H9 (cell line): ENCODE data around the gene LBHD2. TPM values are rescaled to one million over a fixed set of nuclear protein-coding genes. Genes with fewer than 3 reads are reported as not detected.

ENCODE experiments used
- DNase-seq: peaks from one replicate; pipeline ENCODE4 v3.0.0-alpha.2; 2017
- H2AFZ ChIP-seq: one replicate; pipeline ENCODE4 v1.6.1; 2013; ENCODE audit warnings: mild to moderate bottlenecking, low read length, control low read depth, moderate library complexity
- H2AK5ac ChIP-seq: 2 replicates; pipeline ENCODE4 v1.6.1; 2013; ENCODE audit warnings: low read length, control low read depth, mixed read lengths; ENCODE audit not compliant: insufficient read length
- H2BK120ac ChIP-seq: one replicate; pipeline ENCODE4 v1.6.1; 2013; ENCODE audit warnings: low read depth, mild to moderate bottlenecking, low read length, control low read depth, inconsistent platforms; ENCODE audit not compliant: poor library complexity, severe bottlenecking
- H2BK12ac ChIP-seq: 2 replicates; pipeline ENCODE4 v1.6.1; 2013; ENCODE audit warnings: low read length, control low read depth, mixed read lengths, low read depth; ENCODE audit not compliant: insufficient read length
- H2BK15ac ChIP-seq: 2 replicates; pipeline ENCODE4 v1.6.1; 2013; ENCODE audit warnings: low read depth, low read length, control low read depth
- H2BK20ac ChIP-seq: one replicate; pipeline ENCODE4 v1.6.1; 2013; ENCODE audit warnings: low read depth, mild to moderate bottlenecking, low read length, control low read depth, inconsistent platforms; ENCODE audit not compliant: poor library complexity, severe bottlenecking
- H2BK5ac ChIP-seq: 2 replicates; pipeline ENCODE4 v1.6.1; 2013; ENCODE audit warnings: low read length, control low read depth, mixed read lengths; ENCODE audit not compliant: insufficient read length
- H3K14ac ChIP-seq: 2 replicates; pipeline ENCODE4 v1.6.1; 2013; ENCODE audit warnings: low read length, control low read depth; ENCODE audit not compliant: insufficient read depth
- H3K18ac ChIP-seq: 2 replicates; pipeline ENCODE4 v1.6.1; 2013; ENCODE audit warnings: low read depth, mild to moderate bottlenecking, mixed read lengths, low read length, control low read depth; ENCODE audit not compliant: insufficient read length
- H3K23ac ChIP-seq: 2 replicates; pipeline ENCODE4 v1.6.1; 2013; ENCODE audit warnings: low read length, control low read depth, mixed read lengths, low read depth; ENCODE audit not compliant: insufficient read length
- H3K23me2 ChIP-seq: 2 replicates; pipeline ENCODE4 v1.6.1; 2013; ENCODE audit warnings: low read depth, mild to moderate bottlenecking, mixed read lengths, low read length, control low read depth; ENCODE audit not compliant: insufficient read length, poor library complexity, severe bottlenecking
- H3K27ac ChIP-seq: 2 replicates; pipeline ENCODE4 v1.5.1; 2013; ENCODE audit warnings: low read length, control low read depth, mixed read lengths, low read depth; ENCODE audit not compliant: insufficient read length
- H3K27me3 ChIP-seq: 2 replicates; pipeline ENCODE4 v1.6.1; 2013; ENCODE audit warnings: low read length, control low read depth, inconsistent platforms; ENCODE audit not compliant: insufficient read depth
- H3K4ac ChIP-seq: 2 replicates; pipeline ENCODE4 v1.6.1; 2013; ENCODE audit warnings: low read depth, mild to moderate bottlenecking, control low read depth, inconsistent platforms, low read length, moderate library complexity
- H3K4me1 ChIP-seq: 2 replicates; pipeline ENCODE4 v1.6.1; 2013; ENCODE audit warnings: low read length, control low read depth, inconsistent platforms; ENCODE audit not compliant: insufficient read depth
- H3K4me2 ChIP-seq: 2 replicates; pipeline ENCODE4 v1.6.1; 2013; ENCODE audit warnings: low read length, control low read depth, mixed read lengths; ENCODE audit not compliant: insufficient read length, insufficient read depth
- H3K56ac ChIP-seq: 2 replicates; pipeline ENCODE4 v1.6.1; 2013; ENCODE audit warnings: low read depth, mild to moderate bottlenecking, mixed read lengths, low read length, control low read depth; ENCODE audit not compliant: insufficient read length
- H3K79me1 ChIP-seq: 2 replicates; pipeline ENCODE4 v1.6.1; 2013; ENCODE audit warnings: low read depth, mild to moderate bottlenecking, moderate library complexity, low read length, control low read depth, inconsistent platforms; ENCODE audit not compliant: insufficient read depth, poor library complexity, severe bottlenecking
- H3K79me2 ChIP-seq: 2 replicates; pipeline ENCODE4 v1.6.1; 2013; ENCODE audit warnings: low read length, control low read depth, inconsistent platforms; ENCODE audit not compliant: insufficient read depth
- H3K9ac ChIP-seq: 2 replicates; pipeline ENCODE4 v1.6.1; 2013; ENCODE audit warnings: low read length, control low read depth, mixed read lengths; ENCODE audit not compliant: insufficient read length; ENCODE audit errors: extremely low read depth
- H3K9me3 ChIP-seq: one replicate; pipeline ENCODE4 v1.6.1; 2013; ENCODE audit warnings: low read depth, low read length, inconsistent platforms; ENCODE audit not compliant: control insufficient read depth
- H3T11ph ChIP-seq: one replicate; pipeline ENCODE4 v1.6.1; 2013; ENCODE audit warnings: mild to moderate bottlenecking, low read length, control low read depth, inconsistent platforms
- H4K20me1 ChIP-seq: one replicate; pipeline ENCODE4 v1.6.1; 2013; ENCODE audit not compliant: control insufficient read depth, insufficient read length, insufficient read depth
- H4K5ac ChIP-seq: 2 replicates; pipeline ENCODE4 v1.6.1; 2013; ENCODE audit warnings: low read depth, mild to moderate bottlenecking, mixed read lengths, low read length, control low read depth; ENCODE audit not compliant: insufficient read length
- H4K8ac ChIP-seq: replicated peaks from 2 replicates; pipeline ENCODE4 v1.6.1; 2013; ENCODE audit warnings: low read length, control low read depth, mixed read lengths, low read depth; ENCODE audit not compliant: insufficient read length
- H4K91ac ChIP-seq: 2 replicates; pipeline ENCODE4 v1.6.1; 2013; ENCODE audit warnings: low read depth, mild to moderate bottlenecking, moderate library complexity, mixed read lengths, low read length, control low read depth; ENCODE audit not compliant: insufficient read length
- H3K27ac Mint-ChIP-seq, 3 experiments: 2 replicates in 2 of 3; 3 replicates in 1 of 3; pipeline ENCODE4 v1.8.0; 2020 to 2021; ENCODE audit warnings: mixed read lengths in 3 of 3, mild to moderate bottlenecking in 1 of 3, moderate library complexity in 1 of 3
- H3K27me3 Mint-ChIP-seq: 2 replicates; pipeline ENCODE4 v1.8.0; 2021; ENCODE audit warnings: low read depth, mild to moderate bottlenecking, moderate library complexity, mixed read lengths
- H3K36me3 Mint-ChIP-seq, 3 experiments: 2 replicates in 2 of 3; 3 replicates in 1 of 3; pipeline ENCODE4 v1.8.0; 2020 to 2021; ENCODE audit warnings: low read depth in 3 of 3, mixed read lengths in 3 of 3; ENCODE audit not compliant: insufficient read depth in 1 of 3
- H3K4me1 Mint-ChIP-seq, 2 experiments: 2 replicates each; pipeline ENCODE4 v1.8.0; 2020; ENCODE audit warnings: mixed read lengths in 2 of 2
- H3K4me3 Mint-ChIP-seq, 2 experiments: 2 replicates in 1 of 2; 3 replicates in 1 of 2; pipeline ENCODE4 v1.8.0; 2020 to 2021; ENCODE audit warnings: mild to moderate bottlenecking in 2 of 2, mixed read lengths in 2 of 2, moderate library complexity in 1 of 2
- H3K9me3 Mint-ChIP-seq, 2 experiments: 2 replicates in 1 of 2; 3 replicates in 1 of 2; pipeline ENCODE4 v1.8.0; 2020; ENCODE audit warnings: mild to moderate bottlenecking in 2 of 2, mixed read lengths in 2 of 2, moderate library complexity in 1 of 2
- WGBS: extraction: QIAGEN DNeasy Blood & Tissue Kit; methylation state at CpG from one replicate; pipeline ENCODE4 v1.1.7; 2013; ENCODE audit warnings: missing lambda C conversion rate, low lambda C conversion rate, mixed read lengths; ENCODE audit not compliant: insufficient read length; ENCODE audit errors: extremely low coverage; 5-methylcytosine and 5-hydroxymethylcytosine counted together
- total RNA-seq: library from RNA; stranded (reverse); gene quantifications from 2 replicates; pipeline ENCODE4 v1.2.1, GENCODE V29; 2021
- TF ChIP-seq, protein P1 (sequence below): fragments of 200-600 bp; sonication (generic); conservative IDR thresholded peaks from 3 replicates; pipeline ENCODE4 v1.8.0; 2021; ENCODE audit warnings: antibody characterized with exemption, mild to moderate bottlenecking

The LBHD2 gene
- total RNA-seq, 1 experiment from 2014 or later, result not detected

DNA sequence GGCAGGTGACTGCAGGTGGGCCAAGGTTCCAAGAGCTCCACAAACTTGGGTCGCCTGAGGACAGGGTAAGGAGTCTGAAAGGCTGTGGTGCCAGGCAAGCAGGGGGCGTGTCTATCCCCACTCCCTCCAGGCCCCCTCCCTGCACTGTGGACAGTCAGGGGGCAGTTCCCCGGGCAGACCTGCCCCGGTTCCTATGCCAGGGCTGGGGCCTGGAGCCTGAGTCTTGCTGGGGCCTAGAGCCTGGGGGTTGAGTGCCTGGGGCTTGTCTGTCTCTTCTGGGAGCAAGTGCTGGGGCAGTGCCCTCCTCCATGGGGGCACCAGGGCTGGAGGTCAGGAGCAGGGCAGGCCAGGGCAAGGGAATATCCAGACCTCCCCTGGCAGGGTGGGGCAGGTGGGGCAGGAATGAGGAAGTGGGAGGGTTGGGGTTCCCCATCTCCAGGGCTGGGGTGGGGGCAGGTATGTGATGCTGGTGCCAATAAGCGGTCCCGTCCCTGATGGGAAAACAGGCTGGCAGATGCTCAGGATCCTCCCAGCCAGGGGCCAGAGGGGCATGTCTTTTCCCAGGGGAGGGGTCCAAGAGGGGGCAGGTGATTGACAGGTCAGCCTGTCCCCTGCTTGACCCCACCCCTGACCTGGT, 27.3 kb downstream of the LBHD2 start:
- Mint-ChIP-seq H3K27ac (peak overlapping the region in 1 of 3 experiments; percentile 70; a peak in 1 of 7 replicates), H3K4me1 (peaks cover 23 to 44% of the 10 kb centered on the region in 2 experiments), H3K9me3 (no peaks in the 10 kb centered on the region), H3K27me3 (peaks cover 14% of the 10 kb centered on the region), H3K36me3 (no peaks in the 10 kb centered on the region), H3K4me3 (peak overlapping the region in 1 of 2 experiments; percentile 60; a peak in 1 of 5 replicates)
- no peak overlapping the region for H2BK12ac ChIP-seq
- H3K4me2 ChIP-seq, result no peak overlapping the region
- peaks cover 6% of the 10 kb centered on the region for H3K4me1 ChIP-seq
- no peak overlapping the region for H2BK5ac ChIP-seq
- TF ChIP-seq, protein P1, sequence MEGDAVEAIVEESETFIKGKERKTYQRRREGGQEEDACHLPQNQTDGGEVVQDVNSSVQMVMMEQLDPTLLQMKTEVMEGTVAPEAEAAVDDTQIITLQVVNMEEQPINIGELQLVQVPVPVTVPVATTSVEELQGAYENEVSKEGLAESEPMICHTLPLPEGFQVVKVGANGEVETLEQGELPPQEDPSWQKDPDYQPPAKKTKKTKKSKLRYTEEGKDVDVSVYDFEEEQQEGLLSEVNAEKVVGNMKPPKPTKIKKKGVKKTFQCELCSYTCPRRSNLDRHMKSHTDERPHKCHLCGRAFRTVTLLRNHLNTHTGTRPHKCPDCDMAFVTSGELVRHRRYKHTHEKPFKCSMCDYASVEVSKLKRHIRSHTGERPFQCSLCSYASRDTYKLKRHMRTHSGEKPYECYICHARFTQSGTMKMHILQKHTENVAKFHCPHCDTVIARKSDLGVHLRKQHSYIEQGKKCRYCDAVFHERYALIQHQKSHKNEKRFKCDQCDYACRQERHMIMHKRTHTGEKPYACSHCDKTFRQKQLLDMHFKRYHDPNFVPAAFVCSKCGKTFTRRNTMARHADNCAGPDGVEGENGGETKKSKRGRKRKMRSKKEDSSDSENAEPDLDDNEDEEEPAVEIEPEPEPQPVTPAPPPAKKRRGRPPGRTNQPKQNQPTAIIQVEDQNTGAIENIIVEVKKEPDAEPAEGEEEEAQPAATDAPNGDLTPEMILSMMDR, result no peak
- H3T11ph ChIP-seq, result no peak overlapping the region
- H3K23ac ChIP-seq, result no peak overlapping the region
- no peak overlapping the region for H3K27ac ChIP-seq
- no peaks in the 10 kb centered on the region for H3K27me3 ChIP-seq
- H4K5ac ChIP-seq, result no peak overlapping the region
- H2AK5ac ChIP-seq, result no peak overlapping the region
- H4K20me1 ChIP-seq, result no peaks in the 10 kb centered on the region
- no peak overlapping the region for H3K56ac ChIP-seq
- H3K23me2 ChIP-seq, result peaks cover 4% of the 10 kb centered on the region
- H4K91ac ChIP-seq, result no peak overlapping the region
- no peak overlapping the region for H2BK20ac ChIP-seq
- no peaks in the 10 kb centered on the region for H3K9me3 ChIP-seq
- no peak overlapping the region for H3K9ac ChIP-seq
- H2BK120ac ChIP-seq, result no peak overlapping the region
- H2BK15ac ChIP-seq, result no peak overlapping the region
- no peak for DNase-seq
- no peak overlapping the region for H3K14ac ChIP-seq
- no peak overlapping the region for H2AFZ ChIP-seq
- H3K18ac ChIP-seq, result no peak overlapping the region
- no CpG with 5 or more reads among the region's 6 CpGs for WGBS
- no peak overlapping the region for H4K8ac ChIP-seq
- no peaks in the 10 kb centered on the region for H3K79me2 ChIP-seq
- H3K4ac ChIP-seq, result no peak overlapping the region
- no peaks in the 10 kb centered on the region for H3K79me1 ChIP-seq
